MCF 10A (cell line): Measurements from ENCODE around the gene B9D1. TPM values are rescaled to one million over a fixed set of nuclear protein-coding genes. Genes with fewer than 3 reads are reported as not detected.

Source experiments
- BruUV-seq: library from RNA; stranded (reverse); fragments of 400-500 nt; replicated peaks from 2 replicates; lab custom pipeline; 2021; lab: Mats Ljungman, UMichigan
- CTCF ChIA-PET: fragments of 300-600 bp; sonication (Branson Sonifier 250); formaldehyde crosslinking; extraction: SDS; loops from one replicate; lab custom pipeline; 2021; ENCODE audit warnings: antibody characterized with exemption, inconsistent platforms; lab: Yijun Ruan, JAX
- POLR2A ChIA-PET: fragments of 300-600, 350-650 bp; sonication (Branson Sonifier 250); formaldehyde crosslinking; extraction: SDS; loops from one replicate; lab custom pipeline; 2020; ENCODE audit warnings: antibody characterized with exemption, inconsistent platforms; lab: Yijun Ruan, JAX
- DNase-seq: peaks from one replicate; pipeline ENCODE4 v3.0.0-alpha.2; 2018; ENCODE audit not compliant: unreplicated experiment
- H3K27ac Mint-ChIP-seq: one replicate; pipeline ENCODE4 v1.8.0; 2022; ENCODE audit warnings: mild to moderate bottlenecking, low read depth, mixed read lengths; ENCODE audit not compliant: unreplicated experiment
- H3K27me3 Mint-ChIP-seq: one replicate; pipeline ENCODE4 v1.8.0; 2022; ENCODE audit warnings: mixed read lengths; ENCODE audit not compliant: insufficient read depth, unreplicated experiment
- H3K36me3 Mint-ChIP-seq: one replicate; pipeline ENCODE4 v1.8.0; 2022; ENCODE audit warnings: mild to moderate bottlenecking, moderate library complexity, mixed read lengths; ENCODE audit not compliant: insufficient read depth, unreplicated experiment
- H3K4me1 Mint-ChIP-seq: one replicate; pipeline ENCODE4 v1.8.0; 2022; ENCODE audit warnings: mixed read lengths; ENCODE audit not compliant: insufficient read depth, unreplicated experiment
- H3K4me3 Mint-ChIP-seq: one replicate; pipeline ENCODE4 v1.8.0; 2022; ENCODE audit warnings: mild to moderate bottlenecking, moderate library complexity, mixed read lengths; ENCODE audit not compliant: unreplicated experiment
- H3K9me3 Mint-ChIP-seq: one replicate; pipeline ENCODE4 v1.8.0; 2022; ENCODE audit warnings: mixed read lengths; ENCODE audit not compliant: unreplicated experiment
- CTCF ChIP-seq: fragments of 200-600 bp; IDR thresholded peaks from one replicate; pipeline ENCODE4 v1.8.0; 2022; ENCODE audit warnings: antibody characterized with exemption, mild to moderate bottlenecking; ENCODE audit not compliant: unreplicated experiment
- intact Hi-C: fragments of 100-400 bp; cut with micrococcal nuclease; formaldehyde crosslinking; loops from 2 replicates; pipeline ENCODE4 v1.14.1; 2022
- total RNA-seq: library from RNA; stranded (reverse); gene quantifications from 2 replicates; pipeline ENCODE4 v1.2.3, GENCODE V29; 2022

B9D1 gene
- total RNA-seq, 1 experiment from 2014 or later, result 33.0 TPM

GRCh38 chr17:19345486-19346350 lies 16.8 kb downstream of the B9D1 start:
- Mint-ChIP-seq H3K4me1 (peaks cover 19% of the 10 kb centered on the region), H3K36me3 (peaks cover 12% of the 10 kb centered on the region), H3K27ac (no peak overlapping the region), H3K27me3 (no peaks in the 10 kb centered on the region), H3K9me3 (no peaks in the 10 kb centered on the region), H3K4me3 (no peak overlapping the region)
- POLR2A ChIA-PET, result interaction anchor here (0.6 to 0.7 kb wide), 2 partner anchors 85 to 1199 kb away, joined by 3 to 4 read pairs; no protein-coding TSS in a partner anchor
- intact Hi-C loops, result no loop called here
- TF ChIP-seq CTCF, result no peak
- BruUV-seq, result no TSS peak
- CTCF ChIA-PET, result interaction anchor here (0.6 to 0.7 kb wide), 3 partner anchors 15 to 50 kb away, joined by 3 to 5 read pairs (median 3); partner anchors contain the start of gene B9D1
- no peak for DNase-seq

GRCh38 chr17:19345067-19345460 lies 17.5 kb downstream of the B9D1 start:
- H3K27ac Mint-ChIP-seq, result no peak overlapping the region
- no peak for TF ChIP-seq CTCF
- no TSS peak for BruUV-seq
- peaks cover 12% of the 10 kb centered on the region for H3K36me3 Mint-ChIP-seq
- POLR2A ChIA-PET, result no interaction called here
- CTCF ChIA-PET, result no interaction called here
- H3K4me1 Mint-ChIP-seq, result peaks cover 19% of the 10 kb centered on the region
- no peak for DNase-seq
- no peaks in the 10 kb centered on the region for H3K9me3 Mint-ChIP-seq
- intact Hi-C loops, result no loop called here
- no peak overlapping the region for H3K4me3 Mint-ChIP-seq
- H3K27me3 Mint-ChIP-seq, result no peaks in the 10 kb centered on the region

GRCh38 chr17:19344311-19345066 lies 18.0 kb downstream of the B9D1 start:
- ChIA-PET POLR2A (interaction anchor here (1.0 kb wide), 1 partner anchor 48 kb away, joined by 4 read pairs; no protein-coding TSS in a partner anchor), CTCF (no interaction called here)
- intact Hi-C loops, result no loop called here
- no peak overlapping the region for H3K27ac Mint-ChIP-seq
- no peak overlapping the region for H3K4me3 Mint-ChIP-seq
- DNase-seq, result no peak
- H3K9me3 Mint-ChIP-seq, result no peaks in the 10 kb centered on the region
- H3K36me3 Mint-ChIP-seq, result peaks cover 12% of the 10 kb centered on the region
- H3K27me3 Mint-ChIP-seq, result no peaks in the 10 kb centered on the region
- no peak for TF ChIP-seq CTCF
- H3K4me1 Mint-ChIP-seq, result peaks cover 19% of the 10 kb centered on the region
- BruUV-seq, result no TSS peak

GRCh38 chr17:19343671-19344151 lies 18.8 kb downstream of the B9D1 start:
- POLR2A ChIA-PET, result interaction anchor here (1.0 kb wide), 1 partner anchor 48 kb away, joined by 4 read pairs; no protein-coding TSS in a partner anchor
- intact Hi-C loops, result no loop called here
- Mint-ChIP-seq H3K27ac (no peak overlapping the region), H3K4me3 (no peak overlapping the region), H3K4me1 (peaks cover 19% of the 10 kb centered on the region), H3K27me3 (no peaks in the 10 kb centered on the region), H3K9me3 (no peaks in the 10 kb centered on the region), H3K36me3 (peaks cover 12% of the 10 kb centered on the region)
- no peak for DNase-seq
- BruUV-seq, result no TSS peak
- TF ChIP-seq CTCF, result no peak
- CTCF ChIA-PET, result interaction anchor here (0.6 kb wide), 1 partner anchor 19 kb away, joined by 3 read pairs; the partner anchor contains the start of gene B9D1
